ENCODE results near the gene C6orf47. TPM values are rescaled to one million over a fixed set of nuclear protein-coding genes. Genes with fewer than 3 reads are reported as not detected.

C6orf47 gene
- polyA plus RNA-seq, 1 donor: 18.2 TPM

DNA sequence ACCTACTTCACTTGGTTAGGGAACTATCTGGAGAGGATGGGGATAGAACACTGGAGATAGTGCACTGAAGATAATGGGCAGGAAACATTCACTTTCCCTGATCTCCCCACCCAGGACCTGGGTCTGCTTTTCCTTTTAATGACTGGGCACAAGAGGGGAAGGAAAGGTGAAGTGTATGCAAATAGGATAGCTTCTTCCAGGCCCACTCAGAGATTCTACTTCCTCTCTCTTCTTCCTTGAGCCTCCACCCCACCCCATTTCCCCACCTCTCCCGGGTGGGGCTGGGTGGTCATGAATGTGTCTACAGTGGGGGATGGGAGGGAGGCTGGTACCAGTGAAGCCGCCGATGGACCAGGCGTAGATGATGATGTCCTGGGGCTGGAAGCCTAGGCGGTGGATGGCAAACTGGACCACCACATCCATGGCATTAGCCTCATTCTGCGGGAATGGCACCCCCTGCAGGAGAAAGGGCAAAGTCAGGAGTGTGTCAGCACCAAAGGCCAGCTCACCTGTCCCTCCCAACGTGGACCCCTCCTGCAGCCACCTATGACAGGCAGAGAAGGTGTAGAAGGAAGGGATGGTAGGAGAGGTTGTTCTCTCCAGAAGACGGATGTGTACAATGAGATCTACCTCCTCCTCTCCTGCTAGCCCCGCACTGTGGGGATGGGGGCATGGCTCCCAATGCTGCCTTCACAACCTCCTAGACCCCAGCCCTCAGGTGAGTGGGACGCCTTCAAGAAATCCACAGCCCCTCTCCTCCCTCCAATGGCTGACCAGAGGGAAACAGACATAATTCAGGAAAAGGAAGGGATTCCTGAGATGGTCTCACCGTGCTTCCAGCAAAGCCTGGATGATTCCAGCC, 28.9 kb upstream of the C6orf47 start:
- DNase-seq: no peak

DNA sequence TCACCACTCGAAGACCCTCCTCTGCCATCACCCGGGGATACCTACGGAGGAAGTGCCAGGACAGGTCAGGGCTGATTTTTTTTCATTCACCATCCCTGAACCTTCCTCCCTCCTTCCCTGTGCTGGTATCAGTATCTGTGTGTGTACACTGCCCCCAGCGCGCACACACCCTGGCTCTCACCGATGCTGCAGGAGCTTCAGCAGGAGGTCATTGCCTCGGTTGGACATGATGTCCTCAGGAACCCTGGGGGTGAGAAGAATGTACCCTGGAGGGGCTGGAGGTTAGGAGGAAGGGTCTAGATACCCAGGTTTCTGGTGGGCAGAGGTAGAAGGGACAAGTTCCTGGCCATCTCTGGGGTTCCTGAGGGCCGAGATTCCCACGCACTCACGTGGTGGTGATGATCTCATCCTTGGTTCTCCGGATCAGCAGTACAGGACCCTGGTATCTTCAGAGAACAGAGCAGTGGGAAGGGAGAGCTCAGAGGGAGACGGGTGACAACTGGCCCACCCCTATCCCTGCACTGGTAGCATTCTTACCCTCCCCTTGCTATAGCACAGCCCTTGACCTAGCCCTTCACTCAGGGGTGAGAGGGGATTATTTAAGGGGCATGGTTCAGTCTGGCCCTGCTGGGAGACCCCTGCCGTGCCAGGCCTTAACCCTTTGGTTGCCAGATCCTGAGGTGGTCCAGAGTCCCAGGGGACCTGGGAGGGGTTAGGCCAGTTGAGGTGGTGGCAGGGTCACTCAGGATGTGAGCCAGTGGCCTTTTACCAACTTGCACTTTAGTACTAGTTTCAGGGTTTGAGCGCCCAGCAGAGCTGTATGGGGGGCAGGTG, 27.5 kb upstream of the C6orf47 start:
- DNase-seq: no peak

DNA sequence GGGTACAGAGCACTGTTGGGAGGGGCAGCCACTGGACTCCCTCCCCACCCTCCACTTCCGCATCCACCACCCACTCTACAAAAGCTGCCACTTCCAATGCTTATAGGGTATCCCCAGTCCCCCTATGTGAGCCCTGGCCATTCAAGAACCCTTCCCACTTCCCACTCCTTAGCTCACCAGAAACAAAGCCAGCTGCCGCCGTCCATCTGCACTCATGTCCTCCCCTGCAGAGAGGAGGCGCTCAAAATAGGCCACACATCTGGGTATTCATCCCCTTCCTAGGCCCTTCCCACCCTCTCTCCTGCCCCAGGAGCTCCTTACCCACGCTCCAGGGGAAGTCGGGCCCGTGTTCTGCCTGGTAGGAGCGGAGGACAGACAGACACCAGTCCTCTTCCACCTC, 26.7 kb upstream of the C6orf47 start:
- DNase-seq: no peak

DNA sequence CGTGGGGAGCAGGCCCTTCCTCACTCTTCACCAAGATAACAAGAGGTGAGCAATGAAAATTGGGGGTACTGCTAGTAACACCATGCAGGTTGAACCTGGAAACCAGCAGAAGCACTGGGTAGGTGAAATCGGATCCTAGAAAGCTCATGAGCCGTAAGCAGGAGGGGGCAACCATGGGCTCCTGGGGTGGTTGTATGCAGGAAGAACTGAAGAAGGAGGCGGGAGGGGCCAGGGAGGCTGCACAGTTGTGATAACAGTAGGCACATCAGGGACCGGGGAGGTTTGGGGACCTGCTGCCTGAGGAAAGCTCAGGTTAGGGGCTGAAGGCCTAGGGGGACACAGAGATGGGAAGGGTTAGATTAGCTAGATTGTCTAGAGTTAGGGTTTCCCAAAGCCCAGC, 25.9 kb upstream of the C6orf47 start:
- DNase-seq: no peak

DNA sequence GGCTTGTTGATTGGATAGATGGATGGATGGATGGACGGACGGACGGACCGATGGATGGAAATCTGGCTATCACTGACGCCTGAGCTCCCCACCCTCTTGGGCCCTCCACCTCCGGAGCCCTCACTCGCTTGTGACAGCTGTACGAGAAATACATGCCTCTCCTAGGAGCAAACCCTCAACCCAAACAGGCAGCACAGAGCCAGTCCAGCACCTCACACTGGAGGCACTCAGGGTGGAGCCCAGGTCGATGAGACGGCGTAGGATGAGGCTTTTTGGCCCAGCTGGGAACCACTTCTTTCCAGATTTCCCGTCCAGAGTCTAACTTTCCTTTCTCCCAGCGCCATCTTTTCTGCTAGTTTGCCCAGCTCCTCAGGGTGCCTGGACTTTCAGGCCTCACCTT, 23.0 kb upstream of the C6orf47 start:
- no peak for DNase-seq

DNA sequence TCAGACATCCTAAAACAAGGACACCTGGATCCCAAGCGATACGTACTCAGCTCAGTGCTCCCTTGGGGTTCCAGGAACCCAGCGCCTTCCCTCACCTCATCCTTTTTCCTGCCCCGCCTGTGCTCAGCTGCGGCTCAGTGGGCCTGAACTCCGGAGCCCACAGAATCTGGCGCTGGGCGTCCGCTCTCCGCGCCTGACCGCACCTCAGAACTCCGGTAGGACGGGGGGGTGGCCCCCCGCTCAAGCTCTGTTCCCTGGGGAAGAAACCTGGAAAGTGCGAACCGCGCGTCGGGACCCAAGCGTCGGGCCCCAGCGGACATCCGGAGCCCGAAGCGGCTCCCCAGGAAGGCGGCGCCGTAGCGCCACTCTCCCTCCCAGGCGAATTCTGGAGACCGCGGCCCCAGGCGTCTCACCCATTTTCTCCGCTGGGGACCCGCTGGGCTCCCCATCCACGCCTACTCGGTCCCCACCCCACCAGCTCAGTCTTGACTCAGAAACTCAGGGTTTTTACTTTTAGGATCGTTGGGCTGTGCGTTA, 20.6 kb upstream of the C6orf47 start:
- DNase-seq: peak; percentile 67

DNA sequence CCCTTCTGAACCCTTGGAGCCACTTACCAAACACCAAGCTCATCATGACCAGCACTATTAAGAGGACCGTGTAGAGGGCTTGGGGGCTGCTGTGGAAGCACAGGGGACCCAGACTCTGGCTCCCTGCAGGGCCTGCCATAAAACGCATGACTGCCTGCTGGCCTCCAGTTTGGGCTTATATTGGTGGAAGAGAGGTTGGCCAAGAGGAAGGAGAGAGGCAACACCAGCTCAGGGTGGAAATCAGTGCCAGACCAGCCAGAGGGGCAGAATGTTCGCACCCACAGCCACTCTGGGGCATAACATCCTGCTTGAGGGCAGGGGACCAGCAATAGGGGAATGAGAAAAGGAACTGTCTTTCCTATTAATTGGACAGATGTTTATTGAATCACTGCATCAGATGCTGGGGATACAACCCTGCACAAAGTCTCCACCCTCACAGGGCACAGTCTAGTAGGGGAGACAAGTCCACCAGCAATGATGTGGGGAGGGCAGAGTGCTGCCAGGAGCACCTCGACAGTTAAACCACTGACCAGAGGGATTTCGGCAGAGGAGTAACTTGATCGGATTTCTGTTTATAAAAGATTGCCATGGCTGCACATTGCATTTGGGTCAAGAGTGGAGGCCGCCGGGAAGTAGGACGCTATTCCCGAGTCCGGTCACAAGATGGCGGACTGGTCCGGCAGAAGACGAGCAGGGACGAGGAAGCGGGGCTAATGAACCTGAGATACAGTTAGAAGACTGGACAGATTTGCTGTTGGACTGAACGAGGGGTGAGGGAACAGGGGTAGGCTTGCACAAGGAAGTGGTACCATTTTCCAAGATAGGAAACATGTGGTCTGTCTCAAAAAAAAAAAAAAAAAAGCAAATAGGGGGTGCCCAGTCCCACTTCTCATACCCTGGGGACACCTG, 19.9 kb upstream of the C6orf47 start, which contains the start of gene LY6G5C:
Gene LY6G5C, minus strand, starts transcription at position 842 of the 909 bp plus-strand sequence. Its CDS starts 694 bp downstream, at position 148.
- peak; percentile 85 for DNase-seq

DNA sequence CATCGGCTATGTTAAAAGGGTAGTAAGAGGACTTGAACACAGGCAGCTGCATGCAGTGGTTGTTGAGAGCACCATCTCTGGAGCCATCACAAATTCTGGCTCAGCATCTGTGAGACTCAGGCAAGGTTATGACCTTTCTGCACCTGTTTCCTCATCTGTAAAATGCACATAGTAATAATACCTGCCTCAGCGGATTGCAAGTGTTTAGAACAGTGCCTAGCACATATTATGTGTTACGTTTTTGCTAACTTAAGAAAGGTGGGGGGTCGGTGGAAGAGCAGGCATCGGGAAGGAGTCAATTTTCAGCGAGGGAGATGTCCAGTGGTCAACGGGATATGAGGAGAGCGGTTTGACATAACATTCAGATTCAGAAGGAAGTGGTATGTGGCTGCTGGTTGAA, 17.4 kb upstream of the C6orf47 start:
- no peak for DNase-seq

DNA sequence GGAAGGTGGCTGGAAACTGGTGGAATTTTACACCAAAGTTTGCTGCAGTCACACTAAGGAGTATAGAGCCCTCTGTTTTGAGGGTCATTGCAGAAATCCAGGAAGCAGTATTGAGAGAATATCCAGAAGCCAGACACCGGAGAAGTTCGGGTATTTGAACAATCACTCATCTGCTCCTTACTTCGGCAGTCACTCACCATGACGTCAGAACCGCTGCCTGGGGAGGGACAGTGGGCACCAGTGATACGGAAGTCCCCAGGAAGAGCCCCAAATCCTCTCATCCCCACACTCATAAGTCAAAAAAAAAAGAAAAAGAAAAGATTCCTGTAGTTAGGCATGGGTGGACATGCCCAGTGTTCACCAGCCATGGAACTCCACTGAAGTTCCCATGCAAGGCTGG, 16.3 kb upstream of the C6orf47 start:
- no peak for DNase-seq

DNA sequence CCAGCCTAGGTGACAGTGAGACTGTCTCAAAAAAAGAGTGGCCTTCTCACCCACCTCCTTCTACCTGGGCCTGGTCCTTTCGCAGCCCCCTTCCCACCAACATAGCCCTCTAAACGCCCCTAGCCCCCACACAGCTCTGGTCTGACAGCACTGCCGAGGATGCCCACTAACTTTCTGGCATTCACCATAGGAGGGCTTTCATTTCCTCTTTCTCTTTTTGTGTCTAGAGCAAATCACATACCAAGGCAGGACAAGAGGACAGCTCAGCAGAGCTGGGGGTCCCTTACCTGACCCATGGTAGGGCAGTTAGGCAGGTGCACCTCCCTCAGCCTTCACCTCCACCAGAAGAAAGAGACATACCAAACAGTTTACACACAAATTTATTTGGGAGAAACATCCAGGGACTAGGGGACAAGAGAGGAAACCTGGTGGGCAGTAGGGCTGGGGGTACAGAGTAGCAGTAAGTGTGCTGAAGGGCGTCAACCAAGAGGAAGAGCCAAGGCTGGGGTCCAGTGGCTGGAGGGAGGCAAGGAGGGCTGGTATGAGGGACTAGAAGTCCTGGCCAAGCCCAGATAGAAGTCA, 15.8 kb upstream of the C6orf47 start:
- no peak for DNase-seq

DNA sequence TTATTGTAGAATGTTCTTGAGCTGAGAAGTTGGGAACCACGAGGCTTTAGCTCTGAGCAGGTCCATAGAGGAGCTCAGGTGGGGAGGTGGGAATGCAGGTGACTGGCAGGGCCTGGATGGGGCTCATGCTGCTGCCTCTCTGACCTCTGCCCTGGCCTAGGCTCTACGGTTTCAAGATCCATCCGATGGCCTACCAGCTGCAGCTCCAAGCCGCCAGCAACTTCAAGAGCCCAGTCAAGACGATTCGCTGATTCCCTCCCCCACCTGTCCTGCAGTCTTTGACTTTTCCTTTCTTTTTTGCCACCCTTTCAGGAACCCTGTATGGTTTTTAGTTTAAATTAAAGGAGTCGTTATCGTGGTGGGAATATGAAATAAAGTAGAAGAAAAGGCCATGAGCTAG, 9.1 kb upstream of the C6orf47 start, which contains the start of gene LY6G5B:
Gene LY6G5B, plus strand, starts transcription at position 301 of the 400 bp plus-strand sequence. CDS start 975 bp downstream, outside the sequence.
- no peak for DNase-seq

DNA sequence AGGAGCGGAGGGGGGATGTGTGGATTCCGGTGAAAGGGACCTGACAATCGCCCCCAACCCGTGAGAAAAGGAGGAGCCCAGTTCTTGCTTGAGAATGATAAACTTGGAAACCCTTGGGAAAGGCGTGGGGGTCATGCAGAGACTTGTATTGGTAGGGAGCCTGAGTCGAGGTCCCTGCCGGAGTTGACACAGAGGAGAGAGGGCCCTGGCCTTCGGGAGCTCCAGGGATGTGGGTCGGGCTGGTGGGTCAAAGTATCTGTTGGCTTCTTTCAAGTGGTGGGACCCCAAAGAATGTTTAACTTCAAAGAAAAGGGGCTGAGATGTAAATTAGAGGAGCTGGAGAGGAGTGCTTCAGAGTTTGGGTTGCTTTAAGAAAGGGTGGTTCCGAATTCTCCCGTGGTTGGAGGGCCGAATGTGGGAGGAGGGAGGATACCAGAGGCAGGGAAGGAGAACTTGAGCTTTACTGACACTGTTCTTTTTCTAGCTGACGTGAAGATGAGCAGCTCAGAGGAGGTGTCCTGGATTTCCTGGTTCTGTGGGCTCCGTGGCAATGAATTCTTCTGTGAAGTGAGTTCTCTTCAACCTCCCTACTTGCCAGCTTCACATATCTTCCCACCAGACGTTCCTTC, 5.9 kb upstream of the C6orf47 start:
- DNase-seq: no peak

DNA sequence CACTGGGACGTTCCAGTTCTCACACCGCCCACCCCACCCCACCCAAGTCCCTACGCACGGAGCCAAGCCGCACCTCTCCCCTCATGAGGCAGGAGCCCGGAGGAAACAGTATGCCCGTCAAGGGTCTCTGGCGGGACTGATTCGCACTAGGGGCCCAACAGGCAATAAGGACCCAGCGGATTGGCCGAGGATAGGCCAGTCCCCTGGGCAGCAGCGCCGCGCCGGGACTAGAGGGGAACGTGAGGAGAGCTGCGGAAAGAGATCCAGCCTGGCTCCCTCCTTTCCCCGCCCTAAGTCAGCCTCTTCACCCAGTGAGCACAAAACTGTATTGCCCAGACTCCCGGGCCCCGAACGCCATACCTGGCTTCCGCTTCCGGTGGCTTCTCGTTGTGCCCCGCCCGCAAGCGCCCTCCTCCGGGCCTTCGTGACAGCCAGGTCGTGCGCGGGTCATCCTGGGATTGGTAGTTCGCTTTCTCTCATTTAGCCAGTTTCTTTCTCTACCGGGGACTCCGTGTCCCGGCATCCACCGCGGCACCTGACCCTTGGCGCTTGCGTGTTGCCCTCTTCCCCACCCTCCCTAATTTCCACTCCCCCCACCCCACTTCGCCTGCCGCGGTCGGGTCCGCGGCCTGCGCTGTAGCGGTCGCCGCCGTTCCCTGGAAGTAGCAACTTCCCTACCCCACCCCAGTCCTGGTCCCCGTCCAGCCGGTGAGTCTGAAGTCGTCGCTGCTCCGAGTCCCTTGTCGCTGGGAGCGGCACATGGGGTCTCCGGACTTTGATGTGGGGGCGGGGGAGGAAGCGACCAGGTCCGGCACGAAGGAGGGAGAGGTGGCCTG, 5.1 kb upstream of the C6orf47 start, which contains the start of gene CSNK2B:
Gene CSNK2B, plus strand, starts transcription at position 580 of the 836 bp plus-strand sequence. CDS start 752 bp downstream, outside the sequence.
- DNase-seq: peak; percentile 98

DNA sequence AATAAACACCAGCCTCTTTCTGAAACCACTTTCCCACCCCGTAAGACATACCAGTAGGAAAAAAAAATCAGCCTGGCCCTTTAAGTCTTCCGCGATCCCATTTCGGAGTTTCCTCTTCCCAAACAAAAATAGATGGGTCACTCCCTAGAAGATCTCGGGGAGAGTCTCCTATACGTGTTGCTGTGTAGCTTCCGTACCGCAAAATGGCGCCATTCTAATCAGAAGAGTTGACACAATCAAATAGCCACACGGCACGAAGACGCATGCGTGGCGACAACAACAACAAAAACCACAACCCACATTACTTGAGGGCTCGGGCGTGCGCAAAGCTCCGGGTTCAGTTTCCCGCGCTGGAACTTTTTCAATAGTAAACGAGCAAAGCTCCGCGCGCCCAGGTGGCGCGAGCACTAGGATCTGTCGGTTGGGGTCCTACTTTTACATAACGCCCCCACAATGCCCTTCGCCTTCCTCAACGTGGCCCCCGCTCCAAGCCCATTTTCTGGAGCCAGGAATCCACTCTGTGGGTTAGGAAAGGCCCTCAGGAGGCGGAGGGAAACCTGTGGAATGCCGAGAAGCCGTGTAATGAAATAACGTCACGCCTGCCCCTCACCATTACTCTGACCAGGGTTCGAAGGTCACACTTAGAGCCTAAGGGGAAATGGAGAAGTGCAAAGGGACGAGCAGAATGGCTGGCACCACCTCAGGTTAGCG, 4.4 kb upstream of the C6orf47 start, which contains the start of gene GPANK1:
Gene GPANK1, minus strand, starts transcription at position 208 of the 711 bp plus-strand sequence. CDS start 519 bp downstream, outside the sequence.
- peak; percentile 95 for DNase-seq

DNA sequence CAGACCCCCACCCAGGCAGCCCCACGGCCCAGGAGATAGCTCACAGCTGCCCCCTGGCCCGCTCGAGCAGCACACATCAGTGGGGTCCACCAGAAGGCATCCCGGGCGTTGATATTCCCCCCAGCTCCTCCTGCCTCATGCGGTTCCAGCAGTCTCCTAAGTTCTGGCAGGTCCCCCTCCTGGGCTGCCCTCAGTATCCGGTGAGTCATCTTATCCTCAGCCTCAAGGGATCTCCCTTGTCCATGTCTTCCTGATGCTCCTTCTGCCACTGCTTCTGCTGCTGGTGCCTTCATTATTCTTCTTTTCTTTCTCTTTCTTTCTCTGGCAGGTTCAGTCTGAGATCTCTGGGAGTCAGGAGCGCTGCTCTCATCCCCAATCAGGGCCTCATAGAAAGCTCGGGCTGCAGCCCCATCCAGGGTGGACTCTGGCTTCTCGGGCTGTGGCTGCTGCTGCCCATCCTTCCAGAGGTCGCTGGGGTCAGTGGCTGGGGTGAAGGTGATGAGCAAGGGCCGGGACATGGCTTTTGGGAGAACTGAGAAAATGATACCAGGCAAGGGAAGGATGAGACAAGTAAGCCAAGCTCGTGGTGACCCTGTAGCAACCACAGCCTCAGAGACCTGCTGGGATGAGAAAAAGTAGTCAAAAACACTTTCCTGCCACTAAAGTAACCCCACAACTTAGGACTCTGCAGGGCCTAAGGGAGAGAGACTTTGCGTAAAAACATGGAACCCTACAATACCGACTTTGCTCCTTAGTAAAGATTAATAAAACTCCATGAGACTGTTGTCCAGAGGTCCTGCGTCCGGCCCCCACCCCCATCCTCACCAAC, 3.6 kb upstream of the C6orf47 start:
- DNase-seq: no peak

DNA sequence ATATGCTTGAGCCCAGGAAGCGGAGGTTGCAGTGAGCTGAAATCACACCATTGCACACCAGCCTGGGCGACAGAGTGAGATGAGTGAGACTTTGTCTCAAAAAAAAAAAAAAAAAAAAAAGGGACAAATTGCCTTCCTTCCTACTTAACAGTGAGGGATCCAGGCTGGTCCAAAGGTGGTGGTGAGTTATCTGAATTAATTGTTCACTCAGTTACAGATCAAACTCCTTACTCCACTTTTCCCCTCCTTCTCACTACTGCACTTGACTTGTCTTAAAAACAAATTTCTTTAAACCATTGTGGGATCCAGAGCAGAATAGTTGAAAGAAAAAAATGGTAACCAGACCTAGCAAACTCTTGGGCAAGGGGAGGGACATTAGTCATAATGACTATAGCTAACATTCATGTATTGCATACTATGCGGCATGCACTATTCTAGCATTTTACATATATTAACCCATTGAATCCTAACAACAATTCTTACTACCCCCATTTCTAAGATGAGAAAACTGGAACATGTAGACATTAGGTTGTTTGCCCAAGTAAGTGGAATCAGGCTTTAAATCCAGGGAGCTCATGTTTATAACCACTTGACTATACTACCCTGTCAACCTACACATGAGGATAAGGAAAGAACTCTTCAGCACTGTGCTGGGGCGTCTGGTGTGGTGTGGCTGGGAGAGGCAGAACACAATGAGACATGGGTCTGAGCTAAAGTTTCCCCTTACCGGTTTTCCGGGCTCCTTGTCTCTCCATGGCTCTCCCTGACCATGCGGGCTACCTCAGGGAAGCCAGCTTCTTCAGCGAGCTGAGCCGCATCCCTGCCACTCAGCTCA, 2.8 kb upstream of the C6orf47 start:
- no peak for DNase-seq

All from left kidney (tissue), 2 donors.